Subcutaneous adipose tissue (tissue), 4 donors: ENCODE results near the gene GLT1D1. TPM values are rescaled to one million over a fixed set of nuclear protein-coding genes. Genes with fewer than 3 reads are reported as not detected.

ENCODE experiments used
- total RNA-seq, 4 donors: library from RNA; depleted of rRNA; stranded (reverse); fragments of >200 nt; gene quantifications; one replicate each; pipeline ENCODE4 v1.1.0, GENCODE V29; 2016
- TF ChIP-seq, protein P1 (sequence below): fragments of 450-650 bp; IDR thresholded peaks from one replicate; pipeline ENCODE4 v1.5.1; 2016; ENCODE audit warnings: low read depth, mild to moderate bottlenecking, control low read depth, antibody characterized with exemption, moderate library complexity

GLT1D1 gene
- total RNA-seq, 4 donors from 2014 or later = 0.22 to 0.75 TPM; not detected in 2

DNA sequence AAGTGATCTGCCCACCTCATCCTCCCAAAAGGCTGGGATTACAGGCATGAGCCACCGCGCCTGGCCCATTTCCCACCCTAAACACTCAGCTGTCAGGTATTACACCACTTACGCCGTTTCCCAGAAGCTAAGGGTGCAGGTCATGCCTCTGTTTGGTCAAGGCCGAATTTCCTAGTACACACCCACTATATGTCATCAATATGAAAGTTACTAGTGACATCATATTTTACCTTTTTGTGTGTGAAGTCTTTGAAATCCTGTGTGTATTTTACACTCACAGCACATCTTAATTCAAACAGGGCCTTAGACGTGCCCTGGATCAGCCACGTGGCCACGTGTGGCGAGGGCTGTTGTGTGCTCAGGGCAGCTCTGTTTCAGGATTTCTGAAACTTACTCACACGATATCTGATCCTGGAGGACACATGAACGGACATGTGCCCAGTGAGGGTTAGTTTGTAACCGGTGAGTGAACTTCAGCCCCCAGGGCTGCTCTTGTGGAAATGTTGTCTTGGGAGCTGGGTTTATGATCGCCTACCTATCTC, 51.8 kb downstream of the GLT1D1 start:
- TF ChIP-seq, protein P1, sequence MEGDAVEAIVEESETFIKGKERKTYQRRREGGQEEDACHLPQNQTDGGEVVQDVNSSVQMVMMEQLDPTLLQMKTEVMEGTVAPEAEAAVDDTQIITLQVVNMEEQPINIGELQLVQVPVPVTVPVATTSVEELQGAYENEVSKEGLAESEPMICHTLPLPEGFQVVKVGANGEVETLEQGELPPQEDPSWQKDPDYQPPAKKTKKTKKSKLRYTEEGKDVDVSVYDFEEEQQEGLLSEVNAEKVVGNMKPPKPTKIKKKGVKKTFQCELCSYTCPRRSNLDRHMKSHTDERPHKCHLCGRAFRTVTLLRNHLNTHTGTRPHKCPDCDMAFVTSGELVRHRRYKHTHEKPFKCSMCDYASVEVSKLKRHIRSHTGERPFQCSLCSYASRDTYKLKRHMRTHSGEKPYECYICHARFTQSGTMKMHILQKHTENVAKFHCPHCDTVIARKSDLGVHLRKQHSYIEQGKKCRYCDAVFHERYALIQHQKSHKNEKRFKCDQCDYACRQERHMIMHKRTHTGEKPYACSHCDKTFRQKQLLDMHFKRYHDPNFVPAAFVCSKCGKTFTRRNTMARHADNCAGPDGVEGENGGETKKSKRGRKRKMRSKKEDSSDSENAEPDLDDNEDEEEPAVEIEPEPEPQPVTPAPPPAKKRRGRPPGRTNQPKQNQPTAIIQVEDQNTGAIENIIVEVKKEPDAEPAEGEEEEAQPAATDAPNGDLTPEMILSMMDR = no peak

DNA sequence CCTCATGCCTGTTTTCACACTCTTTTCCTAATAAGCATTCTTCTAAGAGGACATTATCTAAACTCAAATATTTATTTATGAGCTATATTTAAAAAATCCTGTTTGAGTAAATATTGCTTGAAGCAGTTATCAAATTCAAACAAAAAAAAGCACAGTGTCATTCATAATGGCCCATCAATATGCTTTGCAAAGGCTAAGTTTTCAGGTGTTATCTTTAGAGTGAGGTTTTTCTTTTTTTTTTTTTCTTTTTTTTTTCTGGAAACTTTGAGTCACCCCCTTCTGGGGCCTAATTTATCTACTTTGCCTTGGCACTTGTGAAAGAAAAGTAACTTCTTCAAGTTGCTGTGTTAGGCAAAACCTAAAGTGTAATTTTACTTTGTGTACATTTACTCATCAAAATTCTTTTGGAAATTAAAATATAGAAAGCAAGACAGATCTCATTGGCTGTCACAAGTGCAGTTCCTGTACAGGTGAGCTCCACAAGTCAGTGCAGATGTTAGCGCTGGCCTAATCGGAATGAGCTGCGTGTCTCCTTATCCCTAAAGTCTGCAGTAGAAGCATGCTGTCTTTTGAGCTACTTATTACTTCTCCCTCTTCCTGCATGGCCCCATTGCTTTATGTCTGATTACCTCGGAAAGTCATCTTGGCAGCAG, 53.3 kb downstream of the GLT1D1 start:
- TF ChIP-seq, protein P1 = no peak

GRCh38 chr12:128908254-128908653, 55.0 kb downstream of the GLT1D1 start:
- TF ChIP-seq, protein P1 = no peak

DNA sequence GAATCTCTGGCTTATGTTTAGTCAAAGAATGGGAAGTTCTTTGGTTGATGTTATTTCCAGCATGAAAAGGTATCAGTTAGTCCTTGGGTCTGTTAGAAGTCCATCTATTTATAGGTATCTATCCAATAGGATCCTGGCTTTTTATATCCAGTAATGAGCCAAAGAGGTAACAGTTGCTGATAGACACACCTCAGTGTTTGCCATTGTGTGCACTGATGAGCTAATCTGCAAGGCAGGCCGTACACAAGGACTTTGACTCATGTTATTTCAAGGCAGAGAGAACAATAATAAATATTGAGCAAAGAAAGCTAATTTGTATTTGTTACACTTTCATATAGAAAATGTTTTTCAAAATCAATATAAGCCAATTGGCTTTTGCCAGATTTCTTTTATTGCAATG, 56.4 kb downstream of the GLT1D1 start:
- TF ChIP-seq, protein P1 = no peak

GRCh38 chr12:128910629-128911028, 57.4 kb downstream of the GLT1D1 start:
- TF ChIP-seq, protein P1 = no peak

DNA sequence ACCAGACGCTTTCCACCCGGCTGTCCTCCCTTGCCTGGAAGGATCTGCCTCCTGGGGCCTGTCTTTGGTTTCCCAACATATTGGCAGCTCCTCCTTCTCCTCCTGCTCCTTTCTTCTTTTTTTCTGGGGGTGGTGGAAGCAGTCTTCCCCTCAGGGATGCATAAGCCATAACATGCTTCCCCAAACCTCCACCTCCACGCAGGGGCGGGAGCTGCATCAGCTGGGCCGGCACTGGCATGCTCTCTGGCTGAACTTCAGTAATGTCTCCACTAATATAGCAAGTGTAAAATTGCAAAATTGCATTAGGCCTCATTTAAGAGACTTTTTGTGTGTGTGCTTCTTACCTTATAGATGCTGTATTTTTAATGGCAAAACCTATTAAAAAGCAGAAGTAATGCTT, 58.6 kb downstream of the GLT1D1 start:
- TF ChIP-seq, protein P1 = no peak

GRCh38 chr12:128914908-128915563, 61.8 kb downstream of the GLT1D1 start:
- TF ChIP-seq, protein P1 = no peak
